Body of pancreas (tissue), 4 donors: ENCODE measurements around the gene ANKUB1. TPM values are rescaled to one million over a fixed set of nuclear protein-coding genes. Genes with fewer than 3 reads are reported as not detected.

Source experiments
- ATAC-seq: fragments of 150-250 bp; one replicate; pipeline ENCODE4 v1.9.1; 2016
- DNase-seq, 4 donors: peaks; one replicate each; pipeline ENCODE4 v3.0.0-alpha.2; 2019
- H3K27ac ChIP-seq, 4 donors: fragments of 200-600 bp; sonication (generic); 1 replicate in 3 of 4; 2 replicates in 1 of 4; pipeline versions ENCODE4 v1.5.1 to v1.6.1; 2016 to 2019; ENCODE audit warnings: mild to moderate bottlenecking in 1 of 4, mixed read lengths in 1 of 4, moderate library complexity in 1 of 4
- H3K27me3 ChIP-seq, 2 donors: fragments of 200-600 bp; sonication (generic); one replicate each; pipeline ENCODE4 v1.6.0; 2016; ENCODE audit warnings: mild to moderate bottlenecking in 1 of 2
- H3K36me3 ChIP-seq, 2 donors: fragments of 200-600 bp; sonication (generic); replicated peaks in 1 of 2; 2 replicates each; pipeline ENCODE4 v1.5.1; 2016; ENCODE audit warnings: low read depth in 2 of 2; ENCODE audit not compliant: insufficient read depth in 1 of 2
- H3K4me1 ChIP-seq: fragments of 200-600 bp; sonication (generic); one replicate; pipeline ENCODE4 v1.6.0; 2016
- H3K4me3 ChIP-seq, 2 donors: fragments of 200-600 bp; sonication (generic); 1 replicate in 1 of 2; 2 replicates in 1 of 2; pipeline ENCODE4 v1.5.1; 2016 to 2019
- H3K9me3 ChIP-seq, 3 donors: fragments of 200-600 bp; sonication (generic); 1 replicate in 2 of 3; 2 replicates in 1 of 3; pipeline ENCODE4 v1.5.1; 2016
- CTCF ChIP-seq, 7 experiments: fragments of 450-650 bp in 4 of 7; fragments of 200-600 bp in 3 of 7; sonication (generic) in 3 of 7; IDR thresholded peaks; one replicate each; pipeline ENCODE4 v1.5.1; 2016 to 2019; ENCODE audit warnings: antibody characterized with exemption in 7 of 7
- POLR2A ChIP-seq, 3 donors: fragments of 450-650 bp; IDR thresholded peaks; one replicate each; pipeline ENCODE4 v1.6.1; 2016; ENCODE audit warnings: antibody characterized with exemption in 3 of 3, mild to moderate bottlenecking in 2 of 3
- WGBS, 2 donors: methylation state at CpG; one replicate each; pipeline ENCODE4 v1.1.5; 2017; 5-methylcytosine and 5-hydroxymethylcytosine counted together
- intact Hi-C: fragments of 100-400 bp; cut with DNase I; formaldehyde crosslinking; loops from one replicate; pipeline ENCODE4 v1.15.1; 2023
- total RNA-seq, 2 donors: library from RNA; depleted of rRNA; stranded (reverse); fragments of >200 nt; gene quantifications; one replicate each; pipeline ENCODE4 v1.1.0, GENCODE V29; 2016

Gene ANKUB1
- total RNA-seq, 2 donors from 2014 or later = not detected

- H3K27me3 ChIP-seq = no peaks in the 10 kb centered on the region
- H3K9me3 ChIP-seq = no peaks in the 10 kb centered on the region
- no peak for TF ChIP-seq POLR2A (IDR thresholded peaks at IDR 0.05)
- no peak for TF ChIP-seq CTCF (IDR thresholded peaks at IDR 0.05)
- no peak overlapping the region for H3K4me3 ChIP-seq
- no peaks in the 10 kb centered on the region for H3K36me3 ChIP-seq
- no peak for DNase-seq
- H3K27ac ChIP-seq = no peak overlapping the region
- intact Hi-C loops = no loop called here
- H3K4me1 ChIP-seq = peaks cover 24% of the 10 kb centered on the region
- no peak for ATAC-seq
- 78 to 82% methylated on average over 2 of the region's 2 CpGs for WGBS, 2 donors
Measured at GRCh38 chr3:149810846-149811245, 18.5 kb upstream of the ANKUB1 start.

GRCh38 chr3:149809699-149810098 is 17.3 kb upstream of the ANKUB1 start:
- ATAC-seq (no peak), DNase-seq (no peak)
- Histone ChIP-seq H3K36me3 (no peaks in the 10 kb centered on the region), H3K27me3 (no peaks in the 10 kb centered on the region), H3K9me3 (no peaks in the 10 kb centered on the region), H3K4me1 (peaks cover 14% of the 10 kb centered on the region), H3K4me3 (no peak overlapping the region), H3K27ac (no peak overlapping the region)
- no peak for TF ChIP-seq CTCF (IDR thresholded peaks at IDR 0.05)
- TF ChIP-seq POLR2A (IDR thresholded peaks at IDR 0.05) = no peak
- intact Hi-C loops = no loop called here

- peaks cover 8% of the 10 kb centered on the region for H3K4me1 ChIP-seq
- H3K4me3 ChIP-seq = no peak overlapping the region
- peak; percentile 76 to 82 (median 80) for DNase-seq
- TF ChIP-seq CTCF (IDR thresholded peaks at IDR 0.05) (peak; percentile 71 to 82 (median 79)), POLR2A (IDR thresholded peaks at IDR 0.05) (no peak)
- H3K36me3 ChIP-seq = no peaks in the 10 kb centered on the region
- H3K27ac ChIP-seq = no peak overlapping the region
- no peaks in the 10 kb centered on the region for H3K27me3 ChIP-seq
- H3K9me3 ChIP-seq = no peaks in the 10 kb centered on the region
- WGBS, 2 donors = 24 to 27% methylated on average over 4 of the region's 4 CpGs
- peak; percentile 43 for ATAC-seq
- intact Hi-C loops = no loop called here
Measured at GRCh38 chr3:149808209-149808829, 16.0 kb upstream of the ANKUB1 start.

- 58 to 64% methylated on average over 2 of the region's 2 CpGs for WGBS, 2 donors
- intact Hi-C loops = no loop called here
- no peak overlapping the region for H3K4me3 ChIP-seq
- TF ChIP-seq POLR2A (IDR thresholded peaks at IDR 0.05) (no peak), CTCF (IDR thresholded peaks at IDR 0.05) (no peak)
- H3K9me3 ChIP-seq = no peaks in the 10 kb centered on the region
- H3K27ac ChIP-seq = no peak overlapping the region
- ATAC-seq (no peak), DNase-seq (no peak)
- no peaks in the 10 kb centered on the region for H3K27me3 ChIP-seq
- no peaks in the 10 kb centered on the region for H3K36me3 ChIP-seq
- H3K4me1 ChIP-seq = no peaks in the 10 kb centered on the region
Measured at GRCh38 chr3:149806171-149806778, 13.9 kb upstream of the ANKUB1 start.

DNA sequence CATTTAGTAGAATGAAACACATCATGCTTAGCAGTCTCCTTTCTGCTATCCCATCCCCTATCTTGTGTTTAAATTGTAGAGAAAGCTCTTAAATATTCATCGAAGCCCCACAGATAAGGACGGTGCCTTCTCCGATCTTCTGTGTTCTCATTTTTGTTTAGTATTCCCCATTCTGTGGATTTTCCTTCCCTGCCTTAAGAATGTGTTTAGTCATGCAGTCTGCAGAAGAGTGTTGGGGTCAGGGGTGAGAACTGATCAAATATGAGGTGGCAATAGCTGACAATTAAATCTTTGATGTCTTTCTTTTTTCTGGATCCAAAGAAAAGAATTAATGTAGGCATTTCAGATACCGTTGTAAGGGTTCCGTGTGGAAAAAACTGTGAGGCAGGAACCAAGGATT is 9.3 kb upstream of the ANKUB1 start:
- ATAC-seq (no peak), DNase-seq (no peak)
- WGBS, 2 donors = 43 to 45% methylated on average over 5 of the region's 5 CpGs
- no peaks in the 10 kb centered on the region for H3K27me3 ChIP-seq
- H3K9me3 ChIP-seq = no peaks in the 10 kb centered on the region
- TF ChIP-seq CTCF (IDR thresholded peaks at IDR 0.05) (no peak), POLR2A (IDR thresholded peaks at IDR 0.05) (no peak)
- H3K4me3 ChIP-seq = no peak overlapping the region
- no peaks in the 10 kb centered on the region for H3K4me1 ChIP-seq
- no peak overlapping the region for H3K27ac ChIP-seq
- intact Hi-C loops = no loop called here
- H3K36me3 ChIP-seq = no peaks in the 10 kb centered on the region
